Muscle layer of duodenum (tissue), 2 donors: ENCODE data around the gene ADAT2.

Experiments used
- H3K27ac ChIP-seq: one replicate; pipeline ENCODE4 v1.7.0; 2013; ENCODE audit warnings: mild to moderate bottlenecking, low read length
- H3K27me3 ChIP-seq: one replicate; pipeline ENCODE4 v1.7.0; 2013; ENCODE audit warnings: low read depth, mild to moderate bottlenecking, control low read depth, low read length
- H3K36me3 ChIP-seq, 2 donors: one replicate each; pipeline ENCODE4 v1.7.0; 2013; ENCODE audit warnings: low read length in 2 of 2, control low read depth in 1 of 2, mild to moderate bottlenecking in 1 of 2; ENCODE audit not compliant: insufficient read depth in 2 of 2, control insufficient read depth in 1 of 2
- H3K4me1 ChIP-seq, 2 donors: one replicate each; pipeline ENCODE4 v1.7.0; 2013; ENCODE audit warnings: low read length in 2 of 2, mild to moderate bottlenecking in 2 of 2, control low read depth in 1 of 2, moderate library complexity in 1 of 2; ENCODE audit not compliant: insufficient read depth in 2 of 2, control insufficient read depth in 1 of 2
- H3K4me3 ChIP-seq, 2 donors: one replicate each; pipeline ENCODE4 v1.7.0; 2013; ENCODE audit warnings: low read length in 2 of 2, low read depth in 1 of 2, mild to moderate bottlenecking in 1 of 2
- H3K9me3 ChIP-seq, 2 donors: one replicate each; pipeline ENCODE4 v1.7.0; 2013; ENCODE audit warnings: low read length in 2 of 2, control low read depth in 1 of 2, mild to moderate bottlenecking in 1 of 2; ENCODE audit not compliant: control insufficient read depth in 1 of 2
- donor health status: healthy.

The ADAT2 gene

DNA sequence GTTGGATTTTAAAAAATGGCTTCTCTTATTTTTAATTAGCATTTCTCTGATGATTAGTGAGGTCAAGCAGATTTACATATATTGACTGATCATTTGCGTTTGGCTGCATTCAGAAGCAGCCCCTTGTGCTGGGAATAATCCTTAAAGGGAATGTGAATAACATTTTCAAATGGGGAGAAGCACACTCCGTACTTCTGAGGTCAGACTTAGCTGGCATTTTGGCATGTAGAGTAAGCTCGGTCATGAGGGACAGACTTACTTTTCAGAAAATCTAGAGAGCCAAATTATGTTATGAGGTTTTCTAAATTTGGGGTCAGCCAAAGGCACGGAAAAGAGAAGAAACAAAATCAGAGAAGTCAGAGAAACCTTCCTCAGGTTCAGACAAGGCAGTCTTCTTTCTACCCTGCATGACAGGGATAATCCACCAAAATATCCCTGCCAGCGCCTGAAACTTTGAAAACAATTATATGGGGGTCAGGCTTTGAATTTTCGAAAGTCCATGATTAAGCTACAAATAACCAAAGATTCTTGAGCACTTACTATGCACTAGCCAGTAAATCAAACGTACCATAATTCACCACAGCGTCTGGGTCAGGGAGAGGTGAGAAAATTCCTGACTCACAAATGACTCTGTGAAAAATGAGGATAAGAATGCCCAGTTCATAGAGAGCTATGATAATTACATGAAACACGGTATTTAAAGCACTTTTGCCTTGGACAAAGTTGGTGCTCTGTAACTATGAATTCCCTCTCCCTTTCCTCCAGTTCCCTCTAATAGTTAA lies 44.9 kb downstream of the ADAT2 start:
- no peaks in the 10 kb centered on the region for H3K4me1 ChIP-seq
- no peak overlapping the region for H3K4me3 ChIP-seq
- H3K36me3 ChIP-seq: no peaks in the 10 kb centered on the region
- no peak overlapping the region for H3K27ac ChIP-seq
- no peaks in the 10 kb centered on the region for H3K9me3 ChIP-seq
- H3K27me3 ChIP-seq: no peaks in the 10 kb centered on the region

DNA sequence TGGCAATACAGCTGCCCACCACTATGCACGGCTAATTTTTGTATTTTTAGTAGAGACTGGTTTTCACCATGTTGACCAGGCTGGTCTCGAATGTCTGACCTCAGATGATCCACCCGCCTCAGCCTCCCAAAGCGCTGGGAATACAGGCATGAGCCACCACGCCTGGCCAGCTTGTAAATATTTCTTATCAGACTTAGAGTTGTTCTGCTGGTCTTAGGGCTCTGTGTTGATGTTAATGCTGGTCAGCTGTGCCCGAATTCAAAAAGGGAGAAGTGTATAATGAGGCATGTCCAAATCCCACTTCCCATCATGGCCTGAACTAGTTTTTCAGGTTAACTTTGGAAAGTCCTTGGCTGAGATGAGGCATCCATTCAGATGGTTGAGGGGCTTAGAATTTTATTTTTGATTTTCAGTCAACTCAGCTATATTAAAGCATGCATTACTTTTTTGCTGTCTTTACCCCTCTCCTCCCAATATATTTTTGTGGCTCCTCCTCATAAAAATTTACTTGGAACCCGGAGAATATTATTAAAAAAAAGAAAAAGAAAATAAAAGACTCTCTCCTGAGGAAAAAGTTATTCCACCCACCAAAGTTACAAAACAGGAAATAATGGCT lies 47.7 kb downstream of the ADAT2 start:
- Histone ChIP-seq H3K4me1 (no peaks in the 10 kb centered on the region), H3K27ac (no peak overlapping the region), H3K4me3 (no peak overlapping the region), H3K36me3 (no peaks in the 10 kb centered on the region), H3K9me3 (no peaks in the 10 kb centered on the region), H3K27me3 (no peaks in the 10 kb centered on the region)

GRCh38 chr6:143401636-143402370 lies 48.7 kb downstream of the ADAT2 start:
- Histone ChIP-seq H3K27me3 (no peaks in the 10 kb centered on the region), H3K4me3 (no peak overlapping the region)

GRCh38 chr6:143401068-143401446 lies 49.4 kb downstream of the ADAT2 start:
- Histone ChIP-seq H3K4me3 (no peak overlapping the region), H3K27me3 (no peaks in the 10 kb centered on the region), H3K27ac (no peak overlapping the region), H3K36me3 (no peaks in the 10 kb centered on the region), H3K4me1 (no peaks in the 10 kb centered on the region), H3K9me3 (no peaks in the 10 kb centered on the region)

More at GRCh38 chr6:143401636-143402370, 48.7 kb downstream of the ADAT2 start:
- Histone ChIP-seq H3K36me3 (no peaks in the 10 kb centered on the region), H3K9me3 (no peaks in the 10 kb centered on the region), H3K27ac (no peak overlapping the region), H3K4me1 (no peaks in the 10 kb centered on the region)

- Histone ChIP-seq H3K4me1 (no peaks in the 10 kb centered on the region), H3K27me3 (no peaks in the 10 kb centered on the region), H3K9me3 (no peaks in the 10 kb centered on the region), H3K4me3 (no peak overlapping the region), H3K27ac (no peak overlapping the region), H3K36me3 (no peaks in the 10 kb centered on the region)
These were observed 50.0 kb downstream of the ADAT2 start for GRCh38 chr6:143400258-143401067.

GRCh38 chr6:143399775-143400174 lies 50.7 kb downstream of the ADAT2 start:
- Histone ChIP-seq H3K27me3 (no peaks in the 10 kb centered on the region), H3K4me3 (no peak overlapping the region), H3K36me3 (no peaks in the 10 kb centered on the region), H3K4me1 (no peaks in the 10 kb centered on the region), H3K27ac (no peak overlapping the region), H3K9me3 (no peaks in the 10 kb centered on the region)

DNA sequence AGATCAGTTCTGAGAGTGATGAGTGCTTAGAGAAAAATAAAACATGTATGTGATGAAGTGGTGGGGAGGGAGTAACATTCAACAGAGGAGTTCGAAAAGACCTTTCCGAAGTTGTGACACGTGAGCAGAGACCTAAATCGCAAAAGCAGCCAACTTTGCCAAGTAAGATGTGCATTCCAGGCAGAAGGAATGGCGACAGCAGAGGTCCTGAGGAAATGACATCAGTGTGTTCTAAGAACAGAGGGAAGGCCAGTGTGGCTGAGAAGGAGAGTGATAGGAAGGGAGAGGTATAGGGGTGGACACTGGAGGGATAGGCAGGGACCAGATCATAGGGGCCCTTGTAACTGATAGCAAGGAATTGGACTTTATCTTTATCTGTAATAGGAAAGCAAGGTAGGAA lies 51.3 kb downstream of the ADAT2 start:
- no peaks in the 10 kb centered on the region for H3K27me3 ChIP-seq
- H3K27ac ChIP-seq: no peak overlapping the region
- H3K4me1 ChIP-seq: no peaks in the 10 kb centered on the region
- H3K36me3 ChIP-seq: no peaks in the 10 kb centered on the region
- H3K4me3 ChIP-seq: no peak overlapping the region
- no peaks in the 10 kb centered on the region for H3K9me3 ChIP-seq

DNA sequence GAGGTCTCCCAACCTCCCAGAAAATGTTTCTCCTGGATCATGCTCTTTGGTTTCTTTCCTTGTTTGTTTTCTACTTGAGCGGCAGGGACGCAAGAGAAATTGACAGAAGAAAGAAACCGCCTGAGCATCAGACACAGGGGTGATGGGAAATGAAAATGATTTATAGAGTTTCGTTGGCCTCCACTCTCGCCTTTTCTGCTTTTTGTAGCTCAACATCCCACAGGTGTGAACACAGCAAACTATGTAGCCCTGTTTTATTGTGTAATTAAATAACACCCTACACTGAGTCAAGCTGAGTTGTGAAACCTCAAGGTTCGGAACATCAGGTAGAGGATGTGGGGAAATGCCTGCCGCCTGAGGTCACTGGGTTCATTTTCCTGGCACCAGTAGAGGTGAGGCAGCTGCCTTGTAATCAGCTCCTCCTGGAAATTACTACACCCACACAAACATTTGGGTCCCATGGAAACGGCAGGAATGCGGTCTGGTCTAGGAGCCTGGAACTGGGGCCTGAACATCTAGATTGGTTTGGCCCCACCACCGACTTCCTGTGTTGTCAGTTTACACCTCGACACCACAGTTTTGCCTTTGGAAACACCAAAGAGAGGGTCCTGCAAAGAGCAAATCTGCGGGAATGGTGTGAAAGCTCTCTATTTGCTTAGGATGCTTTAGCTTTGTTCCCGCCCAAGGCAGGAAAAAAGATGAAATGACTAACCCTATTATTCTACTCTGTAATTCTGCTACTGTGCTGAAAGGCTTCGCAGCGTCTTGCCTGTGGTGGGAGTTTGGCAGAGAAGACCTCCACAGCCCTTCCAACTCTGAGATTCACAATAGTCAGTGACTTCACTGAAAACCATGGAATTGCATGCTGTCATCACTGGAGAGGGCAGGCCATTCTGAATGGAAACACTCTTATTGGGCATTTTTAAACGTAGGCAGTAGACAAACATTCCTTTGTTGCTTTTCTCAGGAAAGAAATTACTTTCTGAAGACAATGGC lies 53.0 kb downstream of the ADAT2 start:
- Histone ChIP-seq H3K4me1 (no peaks in the 10 kb centered on the region), H3K36me3 (no peaks in the 10 kb centered on the region), H3K9me3 (no peaks in the 10 kb centered on the region), H3K27ac (no peak overlapping the region), H3K4me3 (no peak overlapping the region), H3K27me3 (no peaks in the 10 kb centered on the region)

DNA sequence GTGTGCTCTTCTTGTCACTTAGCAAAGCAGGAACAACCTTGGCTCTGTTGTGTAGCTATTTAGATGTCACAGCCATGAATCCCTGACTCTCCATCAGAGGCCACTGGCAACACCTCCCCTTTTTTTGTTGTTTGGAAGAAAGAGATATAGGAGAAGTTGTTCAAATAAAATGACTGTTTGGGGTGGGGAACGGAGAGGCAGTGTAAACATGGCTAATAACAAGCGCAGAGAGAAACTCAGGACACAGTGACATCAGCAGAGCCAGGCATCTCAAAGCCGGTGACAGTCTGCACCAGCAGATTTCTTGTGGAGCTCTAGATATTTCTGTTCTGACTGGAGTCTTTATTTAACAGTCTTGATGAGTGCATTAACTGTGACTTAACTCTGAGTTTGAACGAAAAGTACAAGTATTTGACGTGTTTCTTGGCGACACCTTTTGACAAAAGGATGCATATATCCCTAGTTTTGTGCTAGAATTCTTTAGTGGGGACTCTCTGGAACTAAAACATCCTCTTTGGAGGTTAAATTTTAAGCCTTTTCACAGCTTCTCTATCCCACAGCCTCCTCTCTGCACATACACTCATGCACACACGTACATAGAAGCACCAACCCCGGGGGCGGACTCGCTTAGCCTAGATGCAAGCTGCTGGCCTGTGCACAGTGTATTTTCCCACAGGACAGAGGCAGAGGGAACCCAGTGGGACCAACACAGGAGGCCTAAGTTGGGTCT lies 53.8 kb downstream of the ADAT2 start:
- Histone ChIP-seq H3K9me3 (no peaks in the 10 kb centered on the region), H3K4me3 (no peak overlapping the region), H3K4me1 (no peaks in the 10 kb centered on the region), H3K36me3 (no peaks in the 10 kb centered on the region), H3K27ac (no peak overlapping the region), H3K27me3 (no peaks in the 10 kb centered on the region)

DNA sequence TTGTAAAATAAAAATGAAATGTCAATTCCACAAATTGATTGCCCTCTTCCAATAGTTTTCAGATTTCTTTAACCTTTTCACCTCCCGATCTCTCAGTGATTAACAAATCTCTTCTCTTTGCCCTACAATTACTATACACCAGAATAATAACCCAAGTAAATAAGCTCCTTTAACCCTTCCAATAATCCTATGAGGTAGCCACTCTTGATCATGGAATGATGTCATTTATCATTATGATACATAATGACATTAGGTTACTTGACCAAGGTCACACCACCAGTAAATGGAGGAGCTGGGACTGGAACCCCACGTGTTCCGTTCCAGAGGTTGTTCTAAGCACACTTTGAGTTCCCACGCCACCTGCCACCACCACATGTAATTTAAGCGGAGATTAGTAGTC lies 54.8 kb downstream of the ADAT2 start:
- Histone ChIP-seq H3K9me3 (no peaks in the 10 kb centered on the region), H3K27ac (no peak overlapping the region), H3K36me3 (no peaks in the 10 kb centered on the region), H3K27me3 (no peaks in the 10 kb centered on the region), H3K4me1 (no peaks in the 10 kb centered on the region), H3K4me3 (no peak overlapping the region)
